ENCODE results near the gene ZHX3. TPM values are rescaled to one million over a fixed set of nuclear protein-coding genes. Genes with fewer than 3 reads are reported as not detected.
A peak's percentile ranks its signal among the peaks of the same experiment; 100 is the strongest.

Gene ZHX3
- total and polyA plus RNA-seq, 2 of the 13 experiments (the other 11 are each of a cell fraction or from before 2014, with no cell fraction given) = 8.4 to 11.7 TPM

DNA sequence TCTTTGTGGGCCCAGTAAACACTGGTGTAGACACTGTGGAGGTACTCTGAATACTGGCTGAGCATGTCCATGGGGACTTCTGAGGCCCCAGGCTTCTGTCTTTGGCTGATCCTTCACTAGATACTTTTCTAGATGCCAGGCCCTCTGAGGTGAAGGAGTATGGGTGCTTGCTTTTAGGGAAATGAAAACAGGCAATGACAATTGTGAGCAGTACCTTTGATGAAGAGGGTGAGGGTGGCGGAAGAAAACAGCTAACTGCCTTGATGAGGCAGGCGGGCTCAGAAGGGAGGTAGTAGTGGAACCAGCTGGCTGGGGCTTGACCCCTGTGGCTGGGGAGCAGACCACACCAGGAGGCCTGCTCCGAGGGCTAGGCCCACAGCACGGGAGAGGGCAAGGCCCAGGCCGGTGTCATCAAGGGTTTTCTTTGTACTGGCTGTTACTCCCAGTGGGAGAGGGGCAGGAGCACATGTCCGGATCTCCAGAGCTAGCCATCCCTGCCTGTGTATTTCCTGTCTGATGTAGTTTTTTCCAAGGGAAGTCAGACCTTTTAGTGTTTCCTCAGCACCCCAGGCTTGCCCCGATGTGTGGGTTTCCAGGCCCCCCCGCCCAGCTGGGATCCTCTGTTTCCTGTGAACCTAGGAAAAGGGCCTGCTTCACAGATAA lies 176.2 kb downstream of the ZHX3 start (continued):
- TF ChIP-seq ARID3A (IDR thresholded peaks at IDR 0.05; ENCODE audit: low read depth, low read length) = no peak
- no peak for TF ChIP-seq MEIS1 (CRISPR knock-in tag; IDR thresholded peaks at IDR 0.05; ENCODE audit: borderline replicate concordance)
- TF ChIP-seq ZNF768 (CRISPR knock-in tag; IDR thresholded peaks at IDR 0.05) = no peak
- TF ChIP-seq, protein P1, sequence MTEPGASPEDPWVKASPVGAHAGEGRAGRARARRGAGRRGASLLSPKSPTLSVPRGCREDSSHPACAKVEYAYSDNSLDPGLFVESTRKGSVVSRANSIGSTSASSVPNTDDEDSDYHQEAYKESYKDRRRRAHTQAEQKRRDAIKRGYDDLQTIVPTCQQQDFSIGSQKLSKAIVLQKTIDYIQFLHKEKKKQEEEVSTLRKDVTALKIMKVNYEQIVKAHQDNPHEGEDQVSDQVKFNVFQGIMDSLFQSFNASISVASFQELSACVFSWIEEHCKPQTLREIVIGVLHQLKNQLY (CRISPR knock-in tag; IDR thresholded peaks at IDR 0.05) = no peak
- TF ChIP-seq ZFP1 (CRISPR knock-in tag; IDR thresholded peaks at IDR 0.05) = no peak
- 0 out of 2 replicates have a peak, but pooled peaks have one; percentile 11 for TF ChIP-seq ZNF225 (CRISPR knock-in tag; IDR thresholded peaks at IDR 0.05)
- no peak for TF ChIP-seq ZBTB26 (CRISPR knock-in tag; IDR thresholded peaks at IDR 0.05; ENCODE audit: borderline replicate concordance)
- TF ChIP-seq ZZZ3 (CRISPR knock-in tag; IDR thresholded peaks at IDR 0.05; ENCODE audit: borderline replicate concordance) = no peak
- no peak for TF ChIP-seq SNAI1 (CRISPR knock-in tag; IDR thresholded peaks at IDR 0.05; ENCODE audit: borderline replicate concordance)
- TF ChIP-seq STAT6 (CRISPR knock-in tag; IDR thresholded peaks at IDR 0.05; ENCODE audit: borderline replicate concordance) = no peak
- TF ChIP-seq ZNF530 (CRISPR knock-in tag; IDR thresholded peaks at IDR 0.05; ENCODE audit: low read depth) = no peak
- TF ChIP-seq, protein P2, sequence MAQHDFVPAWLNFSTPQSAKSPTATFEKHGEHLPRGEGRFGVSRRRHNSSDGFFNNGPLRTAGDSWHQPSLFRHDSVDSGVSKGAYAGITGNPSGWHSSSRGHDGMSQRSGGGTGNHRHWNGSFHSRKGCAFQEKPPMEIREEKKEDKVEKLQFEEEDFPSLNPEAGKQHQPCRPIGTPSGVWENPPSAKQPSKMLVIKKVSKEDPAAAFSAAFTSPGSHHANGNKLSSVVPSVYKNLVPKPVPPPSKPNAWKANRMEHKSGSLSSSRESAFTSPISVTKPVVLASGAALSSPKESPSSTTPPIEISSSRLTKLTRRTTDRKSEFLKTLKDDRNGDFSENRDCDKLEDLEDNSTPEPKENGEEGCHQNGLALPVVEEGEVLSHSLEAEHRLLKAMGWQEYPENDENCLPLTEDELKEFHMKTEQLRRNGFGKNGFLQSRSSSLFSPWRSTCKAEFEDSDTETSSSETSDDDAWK (CRISPR knock-in tag; IDR thresholded peaks at IDR 0.05) = no peak
- TF ChIP-seq, protein P3, sequence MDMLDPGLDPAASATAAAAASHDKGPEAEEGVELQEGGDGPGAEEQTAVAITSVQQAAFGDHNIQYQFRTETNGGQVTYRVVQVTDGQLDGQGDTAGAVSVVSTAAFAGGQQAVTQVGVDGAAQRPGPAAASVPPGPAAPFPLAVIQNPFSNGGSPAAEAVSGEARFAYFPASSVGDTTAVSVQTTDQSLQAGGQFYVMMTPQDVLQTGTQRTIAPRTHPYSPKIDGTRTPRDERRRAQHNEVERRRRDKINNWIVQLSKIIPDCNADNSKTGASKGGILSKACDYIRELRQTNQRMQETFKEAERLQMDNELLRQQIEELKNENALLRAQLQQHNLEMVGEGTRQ (IDR thresholded peaks at IDR 0.05; ENCODE audit: low read depth, low read length) = no peak
- TF ChIP-seq, protein P3 (CRISPR knock-in tag; IDR thresholded peaks at IDR 0.05; ENCODE audit: borderline replicate concordance) = no peak
- no peak; the same call in 1 of the 2 replicates for TF ChIP-seq ZNF12 (CRISPR knock-in tag; IDR thresholded peaks at IDR 0.05)
- peak; percentile 60 for TF ChIP-seq ZNF501 (CRISPR knock-in tag; IDR thresholded peaks at IDR 0.05)
- no peak for TF ChIP-seq KLF6 (CRISPR knock-in tag; IDR thresholded peaks at IDR 0.05)
- no peak for TF ChIP-seq MEF2D (CRISPR knock-in tag; IDR thresholded peaks at IDR 0.05)
- no peak for TF ChIP-seq RBFOX2 (IDR thresholded peaks at IDR 0.05; ENCODE audit: low read depth, low read length)
